ENCODE data around the gene CDK5R2.

DNA sequence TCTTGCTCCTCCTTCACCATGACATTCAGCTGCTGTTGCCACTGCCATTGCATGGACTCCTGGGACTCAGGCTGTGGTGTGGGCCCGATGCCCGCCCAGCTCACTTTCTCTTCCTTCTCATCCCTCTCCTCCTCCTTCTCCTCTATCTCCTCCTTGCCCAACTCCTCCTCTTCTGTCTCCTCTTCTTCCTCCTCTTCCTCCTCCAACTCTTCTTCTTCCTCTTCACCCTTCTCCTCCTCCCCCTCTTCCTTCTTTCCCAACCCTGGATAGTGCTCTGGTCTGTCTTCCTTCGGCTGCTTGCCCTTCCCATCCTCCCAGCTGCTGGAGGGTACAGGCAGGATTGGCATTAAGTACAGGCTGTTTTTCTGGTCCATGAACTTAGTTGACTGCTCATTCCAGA is 44.5 kb downstream of the CDK5R2 start:
- TF ChIP-seq ZNF224 (CRISPR knock-in tag; IDR thresholded peaks at IDR 0.05) (no peak), ZNF354B (CRISPR knock-in tag; IDR thresholded peaks at IDR 0.05) (no peak), HDAC2 (CRISPR knock-in tag; IDR thresholded peaks at IDR 0.05) (no peak), HDAC6 (IDR thresholded peaks at IDR 0.05; ENCODE audit: low read depth, low read length) (no peak), EZH2 (conservative IDR thresholded peaks at IDR 0.05; ENCODE audit: low read depth, low read length) (no peak), ATRX (CRISPR knock-in tag; IDR thresholded peaks at IDR 0.05; ENCODE audit: borderline replicate concordance) (no peak)
- TF ChIP-seq, protein P1, sequence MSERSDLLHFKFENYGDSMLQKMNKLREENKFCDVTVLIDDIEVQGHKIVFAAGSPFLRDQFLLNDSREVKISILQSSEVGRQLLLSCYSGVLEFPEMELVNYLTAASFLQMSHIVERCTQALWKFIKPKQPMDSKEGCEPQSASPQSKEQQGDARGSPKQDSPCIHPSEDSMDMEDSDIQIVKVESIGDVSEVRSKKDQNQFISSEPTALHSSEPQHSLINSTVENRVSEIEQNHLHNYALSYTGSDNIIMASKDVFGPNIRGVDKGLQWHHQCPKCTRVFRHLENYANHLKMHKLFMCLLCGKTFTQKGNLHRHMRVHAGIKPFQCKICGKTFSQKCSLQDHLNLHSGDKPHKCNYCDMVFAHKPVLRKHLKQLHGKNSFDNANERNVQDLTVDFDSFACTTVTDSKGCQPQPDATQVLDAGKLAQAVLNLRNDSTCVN (CRISPR knock-in tag; IDR thresholded peaks at IDR 0.05; ENCODE audit: borderline replicate concordance), result no peak
- TF ChIP-seq, protein P2, sequence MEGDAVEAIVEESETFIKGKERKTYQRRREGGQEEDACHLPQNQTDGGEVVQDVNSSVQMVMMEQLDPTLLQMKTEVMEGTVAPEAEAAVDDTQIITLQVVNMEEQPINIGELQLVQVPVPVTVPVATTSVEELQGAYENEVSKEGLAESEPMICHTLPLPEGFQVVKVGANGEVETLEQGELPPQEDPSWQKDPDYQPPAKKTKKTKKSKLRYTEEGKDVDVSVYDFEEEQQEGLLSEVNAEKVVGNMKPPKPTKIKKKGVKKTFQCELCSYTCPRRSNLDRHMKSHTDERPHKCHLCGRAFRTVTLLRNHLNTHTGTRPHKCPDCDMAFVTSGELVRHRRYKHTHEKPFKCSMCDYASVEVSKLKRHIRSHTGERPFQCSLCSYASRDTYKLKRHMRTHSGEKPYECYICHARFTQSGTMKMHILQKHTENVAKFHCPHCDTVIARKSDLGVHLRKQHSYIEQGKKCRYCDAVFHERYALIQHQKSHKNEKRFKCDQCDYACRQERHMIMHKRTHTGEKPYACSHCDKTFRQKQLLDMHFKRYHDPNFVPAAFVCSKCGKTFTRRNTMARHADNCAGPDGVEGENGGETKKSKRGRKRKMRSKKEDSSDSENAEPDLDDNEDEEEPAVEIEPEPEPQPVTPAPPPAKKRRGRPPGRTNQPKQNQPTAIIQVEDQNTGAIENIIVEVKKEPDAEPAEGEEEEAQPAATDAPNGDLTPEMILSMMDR (CRISPR knock-in tag; IDR thresholded peaks at IDR 0.05), result no peak
- TF ChIP-seq, protein P3, sequence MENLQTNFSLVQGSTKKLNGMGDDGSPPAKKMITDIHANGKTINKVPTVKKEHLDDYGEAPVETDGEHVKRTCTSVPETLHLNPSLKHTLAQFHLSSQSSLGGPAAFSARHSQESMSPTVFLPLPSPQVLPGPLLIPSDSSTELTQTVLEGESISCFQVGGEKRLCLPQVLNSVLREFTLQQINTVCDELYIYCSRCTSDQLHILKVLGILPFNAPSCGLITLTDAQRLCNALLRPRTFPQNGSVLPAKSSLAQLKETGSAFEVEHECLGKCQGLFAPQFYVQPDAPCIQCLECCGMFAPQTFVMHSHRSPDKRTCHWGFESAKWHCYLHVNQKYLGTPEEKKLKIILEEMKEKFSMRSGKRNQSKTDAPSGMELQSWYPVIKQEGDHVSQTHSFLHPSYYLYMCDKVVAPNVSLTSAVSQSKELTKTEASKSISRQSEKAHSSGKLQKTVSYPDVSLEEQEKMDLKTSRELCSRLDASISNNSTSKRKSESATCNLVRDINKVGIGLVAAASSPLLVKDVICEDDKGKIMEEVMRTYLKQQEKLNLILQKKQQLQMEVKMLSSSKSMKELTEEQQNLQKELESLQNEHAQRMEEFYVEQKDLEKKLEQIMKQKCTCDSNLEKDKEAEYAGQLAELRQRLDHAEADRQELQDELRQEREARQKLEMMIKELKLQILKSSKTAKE (CRISPR knock-in tag; IDR thresholded peaks at IDR 0.05; ENCODE audit: borderline replicate concordance), result no peak
- TF ChIP-seq, protein P4, sequence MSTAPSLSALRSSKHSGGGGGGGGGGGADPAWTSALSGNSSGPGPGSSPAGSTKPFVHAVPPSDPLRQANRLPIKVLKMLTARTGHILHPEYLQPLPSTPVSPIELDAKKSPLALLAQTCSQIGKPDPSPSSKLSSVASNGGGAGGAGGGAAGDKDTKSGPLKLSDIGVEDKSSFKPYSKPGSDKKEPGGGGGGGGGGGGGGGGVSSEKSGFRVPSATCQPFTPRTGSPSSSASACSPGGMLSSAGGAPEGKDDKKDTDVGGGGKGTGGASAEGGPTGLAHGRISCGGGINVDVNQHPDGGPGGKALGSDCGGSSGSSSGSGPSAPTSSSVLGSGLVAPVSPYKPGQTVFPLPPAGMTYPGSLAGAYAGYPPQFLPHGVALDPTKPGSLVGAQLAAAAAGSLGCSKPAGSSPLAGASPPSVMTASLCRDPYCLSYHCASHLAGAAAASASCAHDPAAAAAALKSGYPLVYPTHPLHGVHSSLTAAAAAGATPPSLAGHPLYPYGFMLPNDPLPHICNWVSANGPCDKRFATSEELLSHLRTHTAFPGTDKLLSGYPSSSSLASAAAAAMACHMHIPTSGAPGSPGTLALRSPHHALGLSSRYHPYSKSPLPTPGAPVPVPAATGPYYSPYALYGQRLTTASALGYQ (CRISPR knock-in tag; IDR thresholded peaks at IDR 0.05), result no peak
- TF ChIP-seq, protein P5, sequence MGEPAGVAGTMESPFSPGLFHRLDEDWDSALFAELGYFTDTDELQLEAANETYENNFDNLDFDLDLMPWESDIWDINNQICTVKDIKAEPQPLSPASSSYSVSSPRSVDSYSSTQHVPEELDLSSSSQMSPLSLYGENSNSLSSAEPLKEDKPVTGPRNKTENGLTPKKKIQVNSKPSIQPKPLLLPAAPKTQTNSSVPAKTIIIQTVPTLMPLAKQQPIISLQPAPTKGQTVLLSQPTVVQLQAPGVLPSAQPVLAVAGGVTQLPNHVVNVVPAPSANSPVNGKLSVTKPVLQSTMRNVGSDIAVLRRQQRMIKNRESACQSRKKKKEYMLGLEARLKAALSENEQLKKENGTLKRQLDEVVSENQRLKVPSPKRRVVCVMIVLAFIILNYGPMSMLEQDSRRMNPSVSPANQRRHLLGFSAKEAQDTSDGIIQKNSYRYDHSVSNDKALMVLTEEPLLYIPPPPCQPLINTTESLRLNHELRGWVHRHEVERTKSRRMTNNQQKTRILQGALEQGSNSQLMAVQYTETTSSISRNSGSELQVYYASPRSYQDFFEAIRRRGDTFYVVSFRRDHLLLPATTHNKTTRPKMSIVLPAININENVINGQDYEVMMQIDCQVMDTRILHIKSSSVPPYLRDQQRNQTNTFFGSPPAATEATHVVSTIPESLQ (CRISPR knock-in tag; conservative IDR thresholded peaks at IDR 0.05), result no peak
